Fibroblast of skin of right biceps (primary cell): ENCODE results near the gene FCN2.
A peak's percentile ranks its signal among the peaks of the same experiment; 100 is the strongest.
"Not testable (repeated sequence)": the region's sequence is repeated elsewhere in the genome, so short reads cannot be mapped to it uniquely, and the experiment has no call there.

Experiments used
- DNase-seq: peaks from one replicate; pipeline ENCODE4 v3.0.0-alpha.2; 2013

The FCN2 gene

GRCh38 chr9:134847752-134848432 is 32.7 kb upstream of the FCN2 start:
- no peak for DNase-seq

GRCh38 chr9:134848504-134848903 is 32.1 kb upstream of the FCN2 start:
- DNase-seq: no peak

- no peak for DNase-seq
These were observed 30.0 kb upstream of the FCN2 start for GRCh38 chr9:134850611-134851010.

GRCh38 chr9:134851020-134851419 is 29.6 kb upstream of the FCN2 start:
- DNase-seq: no peak

GRCh38 chr9:134852906-134853654 is 27.5 kb upstream of the FCN2 start:
- no peak for DNase-seq

GRCh38 chr9:134853893-134854292 is 26.7 kb upstream of the FCN2 start:
- DNase-seq: no peak

- DNase-seq: no peak
These were observed 26.0 kb upstream of the FCN2 start for GRCh38 chr9:134854541-134854981.

- DNase-seq: no peak
These were observed 25.2 kb upstream of the FCN2 start for GRCh38 chr9:134855231-134855899.

GRCh38 chr9:134855900-134856377 is 24.7 kb upstream of the FCN2 start:
- no peak for DNase-seq

- DNase-seq: not testable (repeated sequence)
These were observed 23.2 kb upstream of the FCN2 start for GRCh38 chr9:134857451-134857850.

- peak; percentile 68 for DNase-seq
These were observed 22.4 kb upstream of the FCN2 start for GRCh38 chr9:134858051-134858841.

GRCh38 chr9:134860510-134860909 is 20.1 kb upstream of the FCN2 start:
- no peak for DNase-seq

- no peak for DNase-seq
These were observed 18.8 kb upstream of the FCN2 start for GRCh38 chr9:134861595-134862334.

GRCh38 chr9:134863306-134863902 is 17.2 kb upstream of the FCN2 start:
- no peak for DNase-seq

- DNase-seq: no peak
These were observed 16.4 kb upstream of the FCN2 start for GRCh38 chr9:134863941-134864820.

GRCh38 chr9:134864821-134865190 is 15.8 kb upstream of the FCN2 start:
- no peak for DNase-seq

- no peak for DNase-seq
These were observed 12.5 kb upstream of the FCN2 start for GRCh38 chr9:134867917-134868750.

- no peak for DNase-seq
These were observed 11.7 kb upstream of the FCN2 start for GRCh38 chr9:134868751-134869553.
